BLaER1 (cell line): Measurements from ENCODE around the gene PSMD6.
A peak's percentile ranks its signal among the peaks of the same experiment; 100 is the strongest.

Experiments used
- H3K27ac ChIP-seq: shearing (Covaris generic); formaldehyde crosslinking; 2 replicates; pipeline ENCODE4 v1.8.1; 2022
- H3K27me3 ChIP-seq: shearing (Covaris generic); formaldehyde crosslinking; 2 replicates; pipeline ENCODE4 v1.8.1; 2022
- H3K36me3 ChIP-seq: shearing (Covaris generic); formaldehyde crosslinking; 2 replicates; pipeline ENCODE4 v1.8.1; 2022
- H3K4me1 ChIP-seq: shearing (Covaris generic); formaldehyde crosslinking; 2 replicates; pipeline ENCODE4 v1.8.1; 2022
- H3K4me2 ChIP-seq: shearing (Covaris generic); formaldehyde crosslinking; 2 replicates; pipeline ENCODE4 v1.8.1; 2022
- H3K4me3 ChIP-seq: shearing (Covaris generic); formaldehyde crosslinking; 2 replicates; pipeline ENCODE4 v1.8.1; 2022
- H3K9ac ChIP-seq: shearing (Covaris generic); formaldehyde crosslinking; 2 replicates; pipeline ENCODE4 v1.8.1; 2022
- H3K9me3 ChIP-seq: shearing (Covaris generic); formaldehyde crosslinking; 2 replicates; pipeline ENCODE4 v1.8.1; 2022
- H4K20me1 ChIP-seq: shearing (Covaris generic); formaldehyde crosslinking; 2 replicates; pipeline ENCODE4 v1.8.1; 2022
- Cebpa-rat ChIP-seq: shearing (Covaris generic); IDR thresholded peaks from 2 replicates; pipeline ENCODE4 v1.8.1; 2022

The PSMD6 gene

GRCh38 chr3:63973406-63973805 is 49.9 kb downstream of the PSMD6 start:
- Histone ChIP-seq H3K36me3 (peaks cover 31% of the 10 kb centered on the region), H3K27ac (no peak overlapping the region), H3K27me3 (no peaks in the 10 kb centered on the region), H4K20me1 (peaks cover 81% of the 10 kb centered on the region), H3K9me3 (no peaks in the 10 kb centered on the region), H3K4me1 (peaks cover 40% of the 10 kb centered on the region), H3K4me3 (no peak overlapping the region), H3K4me2 (no peak overlapping the region), H3K9ac (no peak overlapping the region)
- TF ChIP-seq Cebpa-rat = no peak

- no peak overlapping the region for H3K9ac ChIP-seq
- H3K27me3 ChIP-seq = no peaks in the 10 kb centered on the region
- no peaks in the 10 kb centered on the region for H3K9me3 ChIP-seq
- no peak overlapping the region for H3K4me3 ChIP-seq
- peaks cover 31% of the 10 kb centered on the region for H3K36me3 ChIP-seq
- H3K27ac ChIP-seq = no peak overlapping the region
- TF ChIP-seq Cebpa-rat = no peak
- H3K4me2 ChIP-seq = no peak overlapping the region
- H3K4me1 ChIP-seq = peaks cover 40% of the 10 kb centered on the region
- peaks cover 81% of the 10 kb centered on the region for H4K20me1 ChIP-seq
These were observed 50.3 kb downstream of the PSMD6 start for GRCh38 chr3:63972987-63973386.

GRCh38 chr3:63972196-63972595 is 51.1 kb downstream of the PSMD6 start:
- no peak overlapping the region for H3K4me3 ChIP-seq
- H3K4me2 ChIP-seq = no peak overlapping the region
- H3K36me3 ChIP-seq = peaks cover 31% of the 10 kb centered on the region
- H3K27me3 ChIP-seq = no peaks in the 10 kb centered on the region
- H3K9ac ChIP-seq = no peak overlapping the region
- peaks cover 77% of the 10 kb centered on the region for H4K20me1 ChIP-seq
- no peak for TF ChIP-seq Cebpa-rat
- H3K9me3 ChIP-seq = no peaks in the 10 kb centered on the region
- H3K27ac ChIP-seq = no peak overlapping the region
- H3K4me1 ChIP-seq = peaks cover 40% of the 10 kb centered on the region

- Histone ChIP-seq H4K20me1 (peaks cover 64% of the 10 kb centered on the region), H3K9me3 (no peaks in the 10 kb centered on the region), H3K36me3 (peaks cover 31% of the 10 kb centered on the region), H3K4me1 (peaks cover 54% of the 10 kb centered on the region), H3K9ac (no peak overlapping the region), H3K27ac (no peak overlapping the region), H3K27me3 (no peaks in the 10 kb centered on the region), H3K4me2 (0 out of 2 replicates have a peak overlapping the region, but pooled peaks have one; percentile 10), H3K4me3 (no peak overlapping the region)
- TF ChIP-seq Cebpa-rat = no peak
These were observed 52.4 kb downstream of the PSMD6 start for GRCh38 chr3:63970631-63971475.

GRCh38 chr3:63969876-63970275 is 53.4 kb downstream of the PSMD6 start:
- Histone ChIP-seq H3K27me3 (no peaks in the 10 kb centered on the region), H3K4me2 (peak overlapping the region; percentile 92), H3K9ac (no peak overlapping the region), H3K36me3 (peaks cover 30% of the 10 kb centered on the region), H3K27ac (no peak overlapping the region), H3K4me3 (no peak overlapping the region), H3K4me1 (peaks cover 64% of the 10 kb centered on the region), H4K20me1 (peaks cover 60% of the 10 kb centered on the region), H3K9me3 (no peaks in the 10 kb centered on the region)
- no peak for TF ChIP-seq Cebpa-rat

GRCh38 chr3:63968612-63969350 is 54.5 kb downstream of the PSMD6 start:
- Histone ChIP-seq H3K4me2 (peak overlapping the region; percentile 92), H4K20me1 (peaks cover 65% of the 10 kb centered on the region), H3K9ac (peak overlapping the region; percentile 47), H3K27ac (peak overlapping the region; percentile 75), H3K27me3 (no peaks in the 10 kb centered on the region), H3K36me3 (peaks cover 19% of the 10 kb centered on the region), H3K4me3 (peak overlapping the region; percentile 62), H3K4me1 (peaks cover 75% of the 10 kb centered on the region), H3K9me3 (no peaks in the 10 kb centered on the region)
- TF ChIP-seq Cebpa-rat = no peak

GRCh38 chr3:63967675-63968611 is 55.4 kb downstream of the PSMD6 start:
- Histone ChIP-seq H3K36me3 (peaks cover 12% of the 10 kb centered on the region), H4K20me1 (peaks cover 57% of the 10 kb centered on the region), H3K9me3 (no peaks in the 10 kb centered on the region), H3K4me3 (peak overlapping the region; percentile 62), H3K4me2 (peak overlapping the region; percentile 92), H3K4me1 (peaks cover 79% of the 10 kb centered on the region), H3K27ac (peak overlapping the region; percentile 75), H3K27me3 (no peaks in the 10 kb centered on the region), H3K9ac (peak overlapping the region; percentile 47)
- peak; percentile 86 for TF ChIP-seq Cebpa-rat

- H3K9me3 ChIP-seq = no peaks in the 10 kb centered on the region
- no peak for TF ChIP-seq Cebpa-rat
- peaks cover 16% of the 10 kb centered on the region for H3K36me3 ChIP-seq
- H3K27me3 ChIP-seq = no peaks in the 10 kb centered on the region
- peak overlapping the region; percentile 75 for H3K27ac ChIP-seq
- peaks cover 47% of the 10 kb centered on the region for H4K20me1 ChIP-seq
- peaks cover 79% of the 10 kb centered on the region for H3K4me1 ChIP-seq
- H3K4me3 ChIP-seq = peak overlapping the region; percentile 62; the same call in 1 of the 2 replicates
- H3K9ac ChIP-seq = peak overlapping the region; percentile 38; the same call in 1 of the 2 replicates
- H3K4me2 ChIP-seq = peak overlapping the region; percentile 92
These were observed 56.4 kb downstream of the PSMD6 start for GRCh38 chr3:63966871-63967270.

- H3K9me3 ChIP-seq = no peaks in the 10 kb centered on the region
- H3K4me2 ChIP-seq = peak overlapping the region; percentile 92
- no peak overlapping the region; the same call in 1 of the 2 replicates for H3K9ac ChIP-seq
- no peaks in the 10 kb centered on the region for H3K27me3 ChIP-seq
- no peak overlapping the region for H3K4me3 ChIP-seq
- TF ChIP-seq Cebpa-rat = no peak
- H4K20me1 ChIP-seq = peaks cover 45% of the 10 kb centered on the region
- H3K36me3 ChIP-seq = peaks cover 14% of the 10 kb centered on the region
- H3K4me1 ChIP-seq = peaks cover 77% of the 10 kb centered on the region
- H3K27ac ChIP-seq = no peak overlapping the region
These were observed 57.3 kb downstream of the PSMD6 start for GRCh38 chr3:63966007-63966406.
